ENCODE results near the gene FBXO17. TPM values are rescaled to one million over a fixed set of nuclear protein-coding genes. Genes with fewer than 3 reads are reported as not detected.

Gene FBXO17
- total RNA-seq, 4 donors from 2014 or later: 3.9 to 18.3 (median 8.8) TPM

DNA sequence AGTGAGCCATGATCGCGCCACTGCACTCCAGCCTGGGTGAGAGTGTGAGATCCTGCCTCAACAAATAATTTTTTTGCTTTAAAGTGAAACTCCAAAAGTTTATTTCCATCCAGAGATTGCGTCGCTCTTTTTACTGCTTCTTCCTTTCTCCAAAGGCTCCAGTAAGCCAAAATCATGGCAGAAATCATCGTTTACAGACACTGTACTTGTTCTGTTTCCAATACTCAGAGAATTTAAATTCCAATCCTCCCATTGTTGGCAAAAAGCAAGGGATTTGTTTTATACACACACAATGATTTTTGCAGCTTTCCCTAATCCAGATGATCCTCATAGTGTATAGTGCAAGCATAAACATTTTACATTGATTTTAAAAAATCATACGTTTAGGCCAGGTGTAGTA, 41.5 kb upstream of the FBXO17 start:
- Histone ChIP-seq H3K27me3 (no peaks in the 10 kb centered on the region), H3K27ac (no peak overlapping the region), H3K9me3 (no peaks in the 10 kb centered on the region), H3K36me3 (no peaks in the 10 kb centered on the region), H3K4me1 (no peaks in the 10 kb centered on the region), H3K4me3 (no peak overlapping the region)
- intact Hi-C loops (cut with DNase I): no loop called here
- no peak for DNase-seq
- TF ChIP-seq CTCF (IDR thresholded peaks at IDR 0.05): no peak
- TF ChIP-seq POLR2A (IDR thresholded peaks at IDR 0.05): no peak
- 60 to 61% methylated on average over 6 of the region's 6 CpGs for WGBS, 2 donors

GRCh38 chr19:39014037-39014436, 38.5 kb upstream of the FBXO17 start:
- no peaks in the 10 kb centered on the region for H3K36me3 ChIP-seq
- 23 to 33% methylated on average over 2 to 4 of the region's 7 CpGs for WGBS, 2 donors
- TF ChIP-seq POLR2A (IDR thresholded peaks at IDR 0.05) (no peak), CTCF (IDR thresholded peaks at IDR 0.05) (no peak)
- H3K27ac ChIP-seq: no peak overlapping the region
- no peaks in the 10 kb centered on the region for H3K4me1 ChIP-seq
- intact Hi-C loops (cut with DNase I): no loop called here
- DNase-seq: no peak
- H3K9me3 ChIP-seq: no peaks in the 10 kb centered on the region
- H3K4me3 ChIP-seq: no peak overlapping the region
- no peaks in the 10 kb centered on the region for H3K27me3 ChIP-seq

DNA sequence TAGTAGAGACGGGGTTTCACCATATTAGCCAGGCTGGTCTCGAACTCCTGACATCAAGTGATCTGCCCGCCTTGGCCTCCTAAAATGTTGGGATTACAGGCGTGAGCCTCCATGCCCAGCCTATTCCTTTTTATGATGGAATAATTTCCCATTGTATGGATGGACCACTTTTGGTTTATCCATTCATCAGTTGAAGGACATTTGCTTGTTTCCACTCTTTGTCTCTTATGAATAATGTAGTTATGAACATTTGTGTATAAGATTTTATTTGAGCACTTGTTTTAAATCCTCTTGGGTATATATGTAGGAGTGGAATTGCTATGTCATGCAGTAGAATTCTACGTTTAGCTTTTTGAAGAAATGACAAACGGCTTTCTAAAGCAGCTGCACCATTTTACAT, 33.5 kb upstream of the FBXO17 start:
- intact Hi-C loops (cut with DNase I): no loop called here

GRCh38 chr19:39008137-39008536, 32.6 kb upstream of the FBXO17 start:
- DNase-seq: no peak
- intact Hi-C loops (cut with DNase I): no loop called here
- H3K9me3 ChIP-seq: no peaks in the 10 kb centered on the region
- no peak overlapping the region for H3K27ac ChIP-seq
- no peaks in the 10 kb centered on the region for H3K4me1 ChIP-seq
- no peaks in the 10 kb centered on the region for H3K36me3 ChIP-seq
- H3K27me3 ChIP-seq: peaks cover 0 to 8% (median 0%) of the 10 kb centered on the region in 4 donors
- TF ChIP-seq CTCF (IDR thresholded peaks at IDR 0.05) (no peak), POLR2A (IDR thresholded peaks at IDR 0.05) (no peak)
- 85 to 95% methylated on average over 6 of the region's 6 CpGs for WGBS, 2 donors
- H3K4me3 ChIP-seq: no peak overlapping the region

More for the DNA sequence above, 33.5 kb upstream of the FBXO17 start:
- no peak for DNase-seq
- Histone ChIP-seq H3K9me3 (no peaks in the 10 kb centered on the region), H3K4me3 (no peak overlapping the region), H3K4me1 (no peaks in the 10 kb centered on the region), H3K36me3 (no peaks in the 10 kb centered on the region), H3K27me3 (peaks cover 0 to 8% (median 0%) of the 10 kb centered on the region in 4 donors), H3K27ac (no peak overlapping the region)
- no peak for TF ChIP-seq POLR2A (IDR thresholded peaks at IDR 0.05)
- no peak for TF ChIP-seq CTCF (IDR thresholded peaks at IDR 0.05)
- 82 to 86% methylated on average over 6 of the region's 6 CpGs for WGBS, 2 donors

GRCh38 chr19:39007096-39007495, 31.6 kb upstream of the FBXO17 start:
- Histone ChIP-seq H3K27ac (no peak overlapping the region), H3K4me3 (no peak overlapping the region), H3K9me3 (no peaks in the 10 kb centered on the region), H3K27me3 (peaks cover 0 to 8% (median 0%) of the 10 kb centered on the region in 4 donors), H3K36me3 (no peaks in the 10 kb centered on the region), H3K4me1 (no peaks in the 10 kb centered on the region)
- intact Hi-C loops (cut with DNase I): no loop called here
- no peak for DNase-seq
- 14 to 33% methylated on average over 3 of the region's 3 CpGs for WGBS, 2 donors
- no peak for TF ChIP-seq CTCF (IDR thresholded peaks at IDR 0.05)
- TF ChIP-seq POLR2A (IDR thresholded peaks at IDR 0.05): no peak

Measured in esophagus squamous epithelium (tissue), 5 donors.